ENCODE results near the gene PNCK.

The PNCK gene

GRCh38 chrX:153626863-153627674 lies 46.5 kb downstream of the PNCK start:
- no peak for DNase-seq (ENCODE audit: low read depth)

DNA sequence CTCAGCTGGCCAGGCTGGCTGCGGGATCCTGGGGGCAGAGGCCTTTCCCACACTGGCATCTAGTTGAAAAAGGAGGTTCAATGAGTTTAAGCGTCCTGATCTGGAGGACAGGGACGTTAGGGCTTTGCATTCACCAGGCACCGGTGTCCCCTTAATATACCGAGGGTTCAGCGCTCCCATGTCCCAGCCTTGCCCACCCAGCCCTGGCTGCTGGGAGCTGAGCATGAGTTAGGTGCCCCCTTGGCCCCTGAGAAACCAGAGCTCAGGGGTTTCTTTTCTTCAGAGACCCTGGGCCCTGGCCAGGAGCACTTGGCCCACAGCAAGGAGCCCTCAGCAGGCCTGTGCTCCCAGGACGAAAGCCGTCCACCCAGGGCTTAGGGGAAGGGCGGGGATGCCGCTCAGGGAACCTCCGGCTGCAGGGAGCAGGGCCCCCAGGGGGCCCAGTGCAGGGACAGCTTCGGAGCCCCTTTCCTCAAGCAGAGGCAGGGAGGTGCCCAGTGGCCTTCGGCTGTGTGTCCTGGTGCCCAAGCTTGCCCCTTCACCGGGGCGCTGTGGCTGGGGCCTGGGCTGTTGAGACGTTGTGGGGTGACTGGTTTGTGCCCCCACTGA lies 47.5 kb downstream of the PNCK start:
- DNase-seq (ENCODE audit: low read depth): no peak

- DNase-seq (ENCODE audit: low read depth): no peak
Observed at GRCh38 chrX:153625271-153626024, 48.2 kb downstream of the PNCK start.

DNA sequence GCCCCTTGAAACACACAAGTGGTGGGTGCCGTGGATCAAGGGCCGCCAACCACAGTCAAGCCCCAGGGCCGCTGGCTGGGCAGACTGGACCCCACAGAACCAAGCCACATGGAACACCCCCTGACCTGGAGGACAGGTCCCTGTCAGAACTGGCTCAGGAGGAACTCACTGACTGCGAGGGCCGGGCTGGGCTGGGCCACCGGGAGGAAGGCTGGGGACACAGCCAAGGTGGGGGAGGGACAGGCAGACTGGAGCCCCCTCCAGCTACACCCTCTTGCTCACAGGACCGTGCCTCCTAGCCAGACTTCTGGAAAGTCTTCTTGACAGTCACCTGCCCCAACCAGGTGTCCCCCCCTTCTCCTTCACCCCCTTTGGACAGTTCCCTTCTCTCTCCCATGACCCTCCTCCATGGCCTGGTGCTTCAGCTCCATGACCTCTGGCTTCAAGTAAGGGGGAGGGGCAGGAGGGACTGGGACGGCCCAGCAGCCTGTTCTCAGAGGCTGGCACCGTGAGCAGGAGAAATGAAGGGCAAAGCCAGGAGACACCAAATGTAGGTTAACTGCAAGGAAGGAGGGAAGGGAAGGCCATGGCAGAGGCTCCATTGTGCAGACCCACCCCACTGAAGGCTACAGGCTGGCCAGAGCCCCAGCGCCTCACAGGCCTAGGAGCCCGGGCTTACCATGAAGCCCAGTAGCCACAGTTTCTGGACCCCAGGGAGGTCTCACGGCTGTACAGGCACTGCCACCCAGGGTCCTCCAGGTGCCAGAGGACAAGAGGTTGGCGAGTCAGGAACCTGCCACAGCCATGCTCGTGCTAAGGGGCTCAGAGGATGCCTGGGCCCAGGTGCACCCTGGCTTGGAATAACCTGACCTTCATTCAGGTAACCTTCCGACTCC lies 49.2 kb downstream of the PNCK start:
- DNase-seq (ENCODE audit: low read depth): no peak

DNA sequence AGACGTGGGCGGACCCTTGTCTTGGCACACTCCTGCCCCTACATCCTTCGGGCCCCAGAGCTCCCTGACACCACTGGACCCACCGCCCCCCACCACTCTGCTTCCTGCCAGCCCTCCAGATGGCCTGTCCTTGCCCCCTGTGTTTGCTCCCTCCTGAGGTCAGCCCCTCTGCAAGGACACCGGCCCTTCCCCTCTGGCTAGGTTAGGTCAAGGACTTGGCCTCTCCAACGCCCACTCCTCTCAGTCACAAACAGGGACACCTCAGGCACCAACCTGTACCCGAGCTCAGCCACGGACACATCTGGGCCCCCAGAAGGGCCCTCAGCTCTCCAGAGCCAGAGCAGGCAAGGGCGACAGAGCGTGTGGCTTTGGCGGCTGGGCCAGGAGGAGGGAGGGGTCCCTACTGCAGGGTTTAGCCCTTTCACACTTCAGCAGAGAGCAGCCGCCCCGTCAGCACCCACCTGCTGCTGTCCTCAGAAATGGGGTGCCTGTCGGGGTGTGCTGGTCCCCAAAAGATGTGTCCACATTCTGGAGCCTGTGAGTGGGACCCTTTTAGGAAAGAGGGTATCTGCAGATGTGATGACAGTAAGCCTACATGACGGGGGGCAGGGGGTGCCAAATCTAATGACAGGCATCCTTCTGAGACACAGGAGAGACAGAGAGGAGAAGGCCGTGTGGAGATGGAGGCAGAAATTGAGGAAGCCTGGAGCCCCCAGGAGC lies 50.1 kb downstream of the PNCK start:
- DNase-seq (ENCODE audit: low read depth): no peak

GRCh38 chrX:153622661-153623309 lies 50.8 kb downstream of the PNCK start:
- DNase-seq (ENCODE audit: low read depth): no peak

DNA sequence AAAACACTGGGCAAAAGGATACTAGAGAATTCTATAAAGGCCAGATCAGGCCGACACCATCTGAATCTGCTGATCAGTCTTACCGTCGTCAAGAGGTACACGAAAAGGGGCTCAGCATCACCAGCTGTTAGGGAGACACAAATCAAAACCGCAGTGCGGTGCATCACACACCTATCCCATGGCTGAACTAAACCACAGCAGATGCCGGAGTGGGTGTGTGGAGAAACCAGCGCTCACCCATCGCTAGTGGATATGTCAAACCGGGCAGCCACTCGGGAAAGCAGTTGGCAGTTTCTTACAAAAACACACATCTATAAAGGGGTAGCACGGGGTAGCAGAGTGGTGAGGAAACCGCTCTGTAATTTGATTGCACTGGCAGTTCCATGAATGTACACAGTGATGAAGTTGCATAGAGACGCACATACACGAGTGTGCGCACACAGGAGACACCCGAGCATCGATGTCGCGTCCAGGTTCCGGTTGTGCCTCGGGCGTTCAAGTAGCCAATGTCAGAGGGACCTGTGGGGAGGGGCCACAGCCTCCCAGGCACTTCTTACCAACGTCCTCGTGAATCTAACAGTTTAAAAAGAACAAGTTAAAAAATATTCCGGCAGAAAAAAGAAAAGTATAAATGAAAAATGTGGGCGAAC lies 51.5 kb downstream of the PNCK start:
- no peak for DNase-seq (ENCODE audit: low read depth)

GRCh38 chrX:153620576-153620975 lies 53.0 kb downstream of the PNCK start:
- no peak for DNase-seq (ENCODE audit: low read depth)
